ENCODE measurements around the gene BCL6B. TPM values are rescaled to one million over a fixed set of nuclear protein-coding genes. Genes with fewer than 3 reads are reported as not detected.

Gene BCL6B
- total and polyA plus RNA-seq, 10 of the 15 experiments (the other 5 are each of a cell fraction or from before 2014, with no cell fraction given) = 0.06 to 0.85 (median 0.11) TPM; not detected in 1

- Histone ChIP-seq H3K9ac (ENCODE audit: control insufficient read depth, insufficient read depth, low read length) (no peak overlapping the region), H3K4me1 (ENCODE audit: control insufficient read depth, insufficient read depth, low read length) (peaks cover 22% of the 10 kb centered on the region), H2AFZ (ENCODE audit: control insufficient read depth, low read depth, low read length) (no peak overlapping the region), H3K27ac (ENCODE audit: control insufficient read depth, insufficient read depth) (no peak overlapping the region), H3K79me2 (ENCODE audit: control insufficient read depth, insufficient read depth, low read length) (no peaks in the 10 kb centered on the region), H3K36me3 (ENCODE audit: control insufficient read depth in 2 of 2, insufficient read depth in 2 of 2, low read length in 1 of 2) (no peaks in the 10 kb centered on the region), H3K4me3 (no peak overlapping the region), H3K9me3 (replicated peaks; ENCODE audit: control insufficient read depth, insufficient read depth, low read length) (no peaks in the 10 kb centered on the region), H3K4me2 (ENCODE audit: control insufficient read depth, insufficient read depth) (no peak overlapping the region), H4K20me1 (ENCODE audit: control insufficient read depth, insufficient read depth) (no peaks in the 10 kb centered on the region), H3K27me3 (replicated peaks in 1 of 2; ENCODE audit: control insufficient read depth in 2 of 2, insufficient read depth in 2 of 2, low read length in 1 of 2) (no peaks in the 10 kb centered on the region)
- in situ Hi-C loops (cut with MboI) = loop anchor here (25.0 kb wide), 1 partner anchor 537 kb away; the partner anchor contains the start of genes SENP3 and TNFSF13
- ATAC-seq = no peak
- ChIA-PET RAD21 (ENCODE audit: unreplicated experiment) (interaction anchor here (1.4 kb wide), 1 partner anchor 98 kb away, joined by 3 read pairs; no protein-coding TSS in a partner anchor), SMC1A (ENCODE audit: uncharacterized antibody, unreplicated experiment) (interaction anchor here (1.0 to 2.6 kb wide), 3 partner anchors 10 to 21 kb away, joined by 3 to 9 read pairs (median 4); partner anchors contain the start of gene SLC16A13), POLR2A (interaction anchor here (0.9 to 5.4 kb wide), 3 partner anchors 10 to 546 kb away, joined by 3 to 39 read pairs (median 3); partner anchors contain the start of gene SLC16A13), CTCF (interaction anchor here (0.7 to 1.9 kb wide), 6 partner anchors 9 to 114 kb away, joined by 3 to 7 read pairs (median 3); partner anchors contain the start of genes RNASEK and SLC16A13)
- DNase-seq (ENCODE audit: low read depth, low spot score) = no peak
- BruUV-seq (replicated peaks) = no TSS peak
- intact Hi-C loops (cut with micrococcal nuclease; ENCODE audit: unreplicated experiment) = no loop called here
- WGBS (ENCODE audit: insufficient coverage, insufficient replicate concordance, low lambda C conversion rate, missing lambda C conversion rate) = 35% methylated on average over 1 of the region's 1 CpG
- FAIRE-seq = no peak
- TF ChIP-seq SMARCA5 (IDR thresholded peaks at IDR 0.05) (no peak), MTA2 (IDR thresholded peaks at IDR 0.05; ENCODE audit: low read depth) (no peak), SMAD5 (IDR thresholded peaks at IDR 0.05; ENCODE audit: low read depth) (no peak), SUZ12 (IDR thresholded peaks at IDR 0.05; ENCODE audit: unreplicated experiment) (no peak), ZNF592 (IDR thresholded peaks at IDR 0.05) (no peak), ETV6 (conservative IDR thresholded peaks at IDR 0.05 in 1 of 2, IDR thresholded peaks at IDR 0.05 in 1 of 2; ENCODE audit: borderline replicate concordance in 1 of 2, low read depth in 1 of 2) (no peak), EP300 (IDR thresholded peaks at IDR 0.05; ENCODE audit: borderline replicate concordance in 1 of 2, control insufficient read depth in 1 of 2, low read depth in 2 of 2, low read length in 2 of 2) (no peak), REST (IDR thresholded peaks at IDR 0.05; ENCODE audit: low read depth, low read length) (no peak), ATF7 (IDR thresholded peaks at IDR 0.05; ENCODE audit: low read depth) (no peak), POLR2AphosphoS5 (IDR thresholded peaks at IDR 0.05; ENCODE audit: low read length) (no peak), NRF1 (conservative IDR thresholded peaks at IDR 0.05; ENCODE audit: low read depth, low read length) (no peak), PRDM15 (CRISPR knock-in tag; IDR thresholded peaks at IDR 0.05) (no peak)
These were observed 2.4 kb downstream of the BCL6B start for GRCh38 chr17:7025245-7025644.

Measured in GM12878 (cell line).